AG09309 (cell line): Measurements from ENCODE around the gene ZBTB16.

Source experiments
- DNase-seq: peaks from one replicate; pipeline ENCODE4 v3.0.0-alpha.2; 2010; ENCODE audit warnings: low read depth
- H3K4me3 ChIP-seq: 2 replicates; pipeline ENCODE4 v1.5.1; 2011; ENCODE audit warnings: mild to moderate bottlenecking, low read depth, low read length, moderate library complexity; ENCODE audit not compliant: control insufficient read depth
- CTCF ChIP-seq: IDR thresholded peaks from 2 replicates; pipeline ENCODE4 v1.5.1; 2011; ENCODE audit warnings: mild to moderate bottlenecking, low read depth, low read length, inconsistent platforms; ENCODE audit not compliant: insufficient read depth, control insufficient read depth; ENCODE audit errors: missing control alignments

Gene ZBTB16

GRCh38 chr11:114250993-114251814 lies 191.7 kb downstream of the ZBTB16 start:
- H3K4me3 ChIP-seq, result no peak overlapping the region
- DNase-seq, result no peak
- TF ChIP-seq CTCF, result no peak

GRCh38 chr11:114251815-114252337 lies 192.4 kb downstream of the ZBTB16 start:
- H3K4me3 ChIP-seq, result no peak overlapping the region
- no peak for TF ChIP-seq CTCF
- no peak for DNase-seq

GRCh38 chr11:114252767-114253166 lies 193.3 kb downstream of the ZBTB16 start:
- no peak for DNase-seq
- no peak overlapping the region for H3K4me3 ChIP-seq
- TF ChIP-seq CTCF, result no peak

- no peak for TF ChIP-seq CTCF
- no peak overlapping the region for H3K4me3 ChIP-seq
- no peak for DNase-seq
These were observed 194.3 kb downstream of the ZBTB16 start for GRCh38 chr11:114253771-114254170.

- no peak overlapping the region for H3K4me3 ChIP-seq
- DNase-seq, result no peak
- no peak for TF ChIP-seq CTCF
These were observed 195.1 kb downstream of the ZBTB16 start for GRCh38 chr11:114254571-114255146.

GRCh38 chr11:114255289-114255688 lies 195.8 kb downstream of the ZBTB16 start:
- no peak for TF ChIP-seq CTCF
- DNase-seq, result no peak
- H3K4me3 ChIP-seq, result no peak overlapping the region
